ENCODE results near the gene CYP8B1. TPM values are rescaled to one million over a fixed set of nuclear protein-coding genes. Genes with fewer than 3 reads are reported as not detected.
A peak's percentile ranks its signal among the peaks of the same experiment; 100 is the strongest.

CYP8B1 gene
- total and polyA plus RNA-seq, 9 of the 15 experiments (the other 6 are each of a cell fraction or from before 2014, with no cell fraction given) = 0.04 TPM; not detected in 8

GRCh38 chr3:42880601-42881451 is 5.1 kb upstream of the CYP8B1 start (continued):
- TF ChIP-seq KDM4B (IDR thresholded peaks at IDR 0.05; ENCODE audit: borderline replicate concordance in 2 of 2, low read depth in 1 of 2) = peak in 1 of 2 experiments; percentile 88; a peak in 2 of 4 replicates
- TF ChIP-seq ZNF274 (IDR thresholded peaks at IDR 0.05; ENCODE audit: borderline replicate concordance, low read depth, low read length) = no peak
- TF ChIP-seq CTCF (IDR thresholded peaks at IDR 0.05 in 2 of 3, conservative IDR thresholded peaks at IDR 0.05 in 1 of 3; ENCODE audit: insufficient read depth in 2 of 3, low read depth in 1 of 3, low read length in 3 of 3) = peak; percentile 96 to 98 (median 96)
- TF ChIP-seq FOSL1 (tag; conservative IDR thresholded peaks at IDR 0.05) = no peak
- TF ChIP-seq FOXJ2 (tag; IDR thresholded peaks at IDR 0.05) = no peak
- TF ChIP-seq ILK (tag; IDR thresholded peaks at IDR 0.05; ENCODE audit: borderline replicate concordance, low read depth) = no peak
- no peak for TF ChIP-seq FOXK2 (conservative IDR thresholded peaks at IDR 0.05 in 1 of 2, IDR thresholded peaks at IDR 0.05 in 1 of 2; ENCODE audit: low read depth in 2 of 2)
- 0 out of 4 replicates have a peak, but pooled peaks of 1 of the 2 experiments have one; percentile 23 for TF ChIP-seq ZMIZ1 (IDR thresholded peaks at IDR 0.05; ENCODE audit: low read depth in 2 of 2, low read length in 2 of 2)
- TF ChIP-seq ELF1 (tag; IDR thresholded peaks at IDR 0.05) = peak; percentile 78
- no peak for TF ChIP-seq ZNF445 (CRISPR knock-in tag; IDR thresholded peaks at IDR 0.05; ENCODE audit: low read depth)
- TF ChIP-seq ZNF24 (IDR thresholded peaks at IDR 0.05) = peak; percentile 50; the same call in 1 of the 2 replicates

Data from K562 (cell line).